Activated CD8-positive, alpha-beta memory T cell treated with anti-CD3 and anti-CD28 coated beads for 4 hours (primary cell): ENCODE data around the gene FRMD8.

Experiments
- DNase-seq, 2 donors: peaks; one replicate each; pipeline ENCODE4 v3.0.0-alpha.2; 2020; ENCODE audit warnings: low read depth in 2 of 2

The FRMD8 gene

DNA sequence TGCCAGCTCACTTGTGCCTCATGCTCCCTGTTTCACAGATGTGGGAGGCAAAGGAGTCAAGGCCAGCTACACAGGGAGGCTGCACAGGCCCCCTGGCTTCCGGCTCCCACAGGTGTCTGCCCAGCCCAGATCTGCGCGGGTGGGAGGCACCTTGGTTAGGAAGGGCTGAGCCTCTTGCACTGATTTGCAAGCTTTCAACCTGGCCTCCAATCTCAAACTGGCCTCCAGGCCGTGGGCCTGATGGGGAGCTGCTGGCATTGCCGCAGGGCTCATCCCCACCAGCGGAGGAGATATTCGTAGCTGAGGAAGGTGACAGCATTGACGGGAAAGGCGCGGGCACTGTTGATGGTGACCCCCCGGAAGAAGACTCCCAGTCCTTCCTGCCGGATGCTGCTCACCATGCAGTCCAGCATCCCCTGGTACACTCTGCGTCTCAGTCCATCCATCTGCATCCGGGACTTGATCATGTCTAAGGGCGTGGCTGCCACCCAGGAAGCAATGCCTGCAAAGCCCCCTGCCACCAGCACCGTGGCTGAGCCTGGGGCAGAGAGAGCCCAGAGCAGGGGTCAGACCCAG, 10.2 kb upstream of the FRMD8 start:
- DNase-seq, result no peak

GRCh38 chr11:65377036-65377435, 9.4 kb upstream of the FRMD8 start:
- no peak for DNase-seq

DNA sequence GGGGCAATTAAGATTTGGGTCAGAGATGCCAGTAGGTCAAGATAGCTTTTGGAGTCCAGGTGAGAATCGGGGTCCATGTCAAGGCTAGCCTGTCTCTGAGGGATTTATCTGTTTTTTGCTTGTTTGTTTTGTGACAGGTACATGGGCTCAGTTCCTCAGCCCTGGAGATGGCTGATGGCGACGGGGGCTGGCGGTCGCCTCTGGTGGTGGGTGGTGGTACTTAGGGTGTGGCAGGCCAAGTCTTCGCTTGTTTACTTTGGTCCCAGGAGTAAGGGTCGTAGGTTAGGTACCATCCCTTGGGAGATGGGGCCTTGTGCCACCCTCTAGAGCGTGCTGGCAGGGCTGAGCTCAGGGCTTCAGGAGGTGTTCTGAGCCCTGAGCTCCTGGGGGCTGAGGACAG, 8.7 kb upstream of the FRMD8 start:
- DNase-seq, result no peak

- no peak for DNase-seq
Observed at GRCh38 chr11:65378208-65378927, 8.1 kb upstream of the FRMD8 start.

GRCh38 chr11:65378928-65379638, 7.4 kb upstream of the FRMD8 start:
- DNase-seq, result no peak

DNA sequence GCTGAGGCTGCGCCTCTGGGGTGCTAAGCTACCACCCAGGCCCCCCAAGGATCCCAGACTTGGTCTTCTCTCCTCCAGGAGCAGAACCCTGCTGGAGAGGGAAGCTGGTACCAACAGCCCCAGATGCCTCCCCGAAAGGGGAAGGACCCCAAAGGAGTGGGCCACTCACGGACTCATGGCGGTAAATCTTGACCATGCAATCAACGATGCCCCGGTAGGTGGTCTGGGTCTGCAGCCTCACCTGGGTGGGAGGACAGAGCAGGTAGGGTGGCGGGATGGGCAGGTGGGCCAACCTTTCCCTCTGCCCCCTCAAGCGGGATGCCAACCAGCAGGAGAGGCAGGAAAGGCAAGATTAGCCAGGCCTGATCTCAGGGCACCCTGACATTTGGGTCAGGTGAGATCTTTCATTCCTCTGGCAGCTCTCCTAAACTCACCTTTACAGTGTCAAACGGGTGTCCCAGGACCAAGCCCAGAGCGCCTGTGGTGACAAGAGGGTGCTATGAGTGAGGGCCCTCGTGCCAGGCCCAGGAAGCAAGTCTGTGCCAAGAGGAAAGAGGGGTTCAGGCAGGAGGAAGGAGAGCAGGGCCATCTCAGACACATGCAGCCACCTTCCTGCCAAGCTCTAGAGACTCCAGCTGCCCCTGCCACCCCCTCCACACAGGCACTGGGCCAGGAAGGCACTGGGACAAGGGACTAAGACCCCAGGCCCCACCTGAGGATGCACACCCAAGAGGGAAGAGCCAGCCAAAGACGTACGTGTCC, 6.6 kb upstream of the FRMD8 start:
- DNase-seq, result no peak

DNA sequence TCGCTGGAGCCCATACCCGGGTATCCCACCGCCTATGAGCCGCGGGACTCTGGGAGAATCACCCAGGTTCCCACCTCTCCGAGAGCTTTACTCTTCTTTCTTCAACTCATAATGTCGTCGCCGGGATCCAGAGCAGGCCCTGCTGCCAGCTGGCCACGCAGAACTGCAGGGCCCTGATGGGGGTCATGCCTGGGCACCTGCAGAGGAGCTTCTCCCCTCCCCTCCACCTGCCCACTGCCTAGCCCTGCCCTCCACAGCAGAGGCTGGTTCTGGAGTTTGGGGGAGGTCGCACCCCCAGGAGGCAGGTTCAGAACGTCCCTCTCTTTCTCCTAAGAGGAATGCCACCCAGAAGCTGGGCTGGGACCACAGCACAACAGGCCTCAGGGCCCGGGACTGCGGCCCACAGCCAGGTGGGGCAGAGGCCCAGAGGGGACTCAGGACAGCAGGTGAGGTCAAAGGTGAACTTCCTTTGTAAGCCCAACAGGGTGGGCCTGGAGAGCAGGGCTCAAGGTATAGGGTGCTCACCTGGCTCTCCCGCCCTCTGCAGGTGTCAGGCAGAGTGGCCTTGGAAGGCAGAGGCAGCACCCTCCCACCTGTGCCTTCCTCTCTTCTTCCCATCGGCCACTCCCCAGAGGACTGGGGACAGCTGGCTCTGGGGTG, 5.8 kb upstream of the FRMD8 start:
- no peak for DNase-seq

- no peak for DNase-seq
Observed at GRCh38 chr11:65381716-65382032, 4.8 kb upstream of the FRMD8 start.

DNA sequence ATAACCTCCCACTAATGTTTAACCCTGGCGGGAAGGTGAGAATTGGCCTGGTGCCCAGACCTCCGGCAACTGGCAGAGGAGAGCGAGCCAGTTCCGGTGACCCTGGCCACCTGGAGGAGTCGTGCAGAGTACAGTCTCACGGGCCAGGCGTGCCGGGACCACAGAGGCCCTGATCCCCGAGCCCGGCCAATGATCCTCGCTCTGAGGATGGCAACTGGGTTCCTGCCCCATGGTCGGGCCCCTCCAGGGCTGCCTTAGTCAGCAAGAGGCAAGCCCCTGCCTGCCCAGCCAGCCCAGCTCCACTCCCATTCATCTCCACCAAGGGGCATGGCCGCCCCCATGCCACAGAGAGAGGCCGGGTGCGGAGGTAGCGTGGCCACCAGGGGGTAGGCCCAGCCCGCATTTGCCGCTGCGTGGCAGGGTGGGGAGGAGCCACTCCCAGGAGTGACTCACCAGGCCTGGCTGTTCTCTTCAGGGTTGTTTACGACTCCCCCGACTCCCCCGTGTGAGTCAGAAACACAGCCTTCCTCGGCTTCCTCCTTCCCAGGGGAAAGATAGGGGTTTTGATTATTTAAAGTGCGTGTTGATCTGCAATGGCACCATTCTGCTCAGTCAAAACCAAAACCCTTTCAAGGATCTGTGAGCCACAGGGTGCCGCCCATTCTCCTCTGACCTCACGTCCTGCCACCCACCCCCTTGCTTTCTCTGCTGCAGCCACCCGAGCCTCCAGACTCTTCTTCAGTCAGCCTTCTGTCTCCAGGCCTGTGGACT, 4.2 kb upstream of the FRMD8 start, which contains the start of gene SLC25A45:
Gene SLC25A45, minus strand, starts transcription at position 614 of the 771 bp plus-strand sequence. CDS start 695 bp downstream, outside the sequence.
- peak; percentile 87 to 89 for DNase-seq

DNA sequence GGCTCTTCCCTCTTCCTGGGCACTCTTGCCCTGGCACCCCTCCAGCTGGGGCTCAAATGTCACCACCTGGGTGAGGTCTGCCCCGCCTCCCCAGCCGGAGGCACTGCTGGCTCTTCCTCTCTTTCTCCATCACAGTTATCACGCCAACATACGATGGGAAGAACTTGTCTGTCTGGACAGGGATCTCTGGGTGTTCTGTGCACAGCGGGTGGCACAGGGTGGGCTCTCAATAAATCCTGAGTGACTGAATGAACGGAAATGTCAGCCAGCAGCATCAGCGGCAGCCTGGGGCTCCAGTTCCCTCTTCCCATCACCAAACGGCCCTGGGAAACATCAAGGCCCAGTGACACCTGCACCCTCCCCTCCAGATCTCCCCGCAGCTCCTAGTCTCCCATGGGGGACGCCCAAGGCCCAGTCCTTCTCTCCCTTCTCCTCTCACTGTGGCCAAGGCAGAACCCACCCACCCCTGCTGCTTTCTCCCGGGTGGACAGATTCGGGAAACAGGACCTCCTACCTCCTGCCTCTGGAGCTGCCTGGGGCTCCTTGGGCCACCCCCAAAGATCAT, 3.6 kb upstream of the FRMD8 start:
- no peak for DNase-seq

DNA sequence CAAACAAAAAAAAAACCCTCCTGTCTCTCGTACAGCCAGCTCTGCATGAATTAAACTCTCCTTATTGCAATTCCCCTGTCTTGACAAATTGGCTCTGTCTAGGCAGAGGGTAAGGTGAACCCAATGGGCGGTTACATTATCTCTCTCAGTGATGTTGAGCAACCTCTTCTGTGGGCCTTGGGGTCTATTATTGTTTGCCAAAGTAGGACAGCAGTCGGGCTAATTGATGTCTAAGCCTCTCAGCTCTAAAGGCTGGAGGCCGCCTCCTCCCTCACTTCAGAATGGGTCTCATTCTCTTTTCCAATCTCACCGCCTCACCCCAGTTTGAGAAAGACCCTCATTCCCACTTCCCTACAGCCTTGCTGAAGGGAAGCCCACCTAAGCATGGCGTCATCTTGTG, 2.7 kb upstream of the FRMD8 start:
- no peak for DNase-seq

DNA sequence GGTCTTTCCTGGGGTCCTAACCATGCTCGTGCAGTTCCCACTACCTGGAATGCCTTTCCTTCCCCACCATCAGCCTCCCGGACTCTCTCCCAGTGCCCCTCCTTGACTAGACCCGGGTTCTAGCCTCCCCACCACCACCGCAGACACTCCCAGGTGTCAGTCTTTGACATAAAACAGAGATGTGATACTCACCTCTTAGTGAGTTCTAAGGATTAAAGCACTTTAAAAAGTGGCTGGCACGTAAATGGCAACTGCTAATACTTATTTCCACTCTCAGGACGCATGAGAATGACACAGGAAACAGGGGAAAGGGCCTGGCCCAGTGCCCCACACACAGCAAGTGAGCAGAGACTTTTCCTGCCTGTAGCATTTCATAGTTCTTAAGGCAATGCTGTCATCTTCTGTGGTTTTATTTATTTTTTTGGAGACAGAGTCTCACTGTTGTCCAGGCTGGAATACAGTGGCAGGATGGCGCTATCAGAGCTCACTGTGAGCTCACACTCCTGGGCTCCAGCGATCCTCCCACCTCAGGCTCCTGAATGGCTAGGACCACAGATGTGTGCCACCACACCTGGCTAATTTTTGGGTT, 2.0 kb upstream of the FRMD8 start:
- DNase-seq, result no peak

DNA sequence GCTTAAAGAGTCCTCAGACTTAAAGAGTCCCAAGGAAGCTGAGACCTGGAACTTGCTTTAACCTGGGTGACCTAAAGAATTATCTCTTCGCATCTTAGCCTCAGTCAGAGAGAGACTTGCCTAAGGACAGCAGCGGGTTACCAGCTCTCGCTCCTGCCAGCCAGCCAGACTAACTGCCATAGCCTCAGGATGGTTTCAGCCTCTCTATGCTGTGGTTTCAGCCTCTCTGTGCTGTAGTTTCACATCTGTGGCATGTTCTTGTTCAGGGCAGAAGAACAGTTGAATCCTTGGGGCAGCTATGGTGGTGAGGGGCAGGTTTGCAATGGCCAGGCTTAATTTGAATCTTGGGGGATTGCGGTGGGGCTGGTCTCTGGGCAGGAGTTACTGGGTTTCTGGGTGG, 2.3 kb downstream of the FRMD8 start:
- DNase-seq, result no peak

DNA sequence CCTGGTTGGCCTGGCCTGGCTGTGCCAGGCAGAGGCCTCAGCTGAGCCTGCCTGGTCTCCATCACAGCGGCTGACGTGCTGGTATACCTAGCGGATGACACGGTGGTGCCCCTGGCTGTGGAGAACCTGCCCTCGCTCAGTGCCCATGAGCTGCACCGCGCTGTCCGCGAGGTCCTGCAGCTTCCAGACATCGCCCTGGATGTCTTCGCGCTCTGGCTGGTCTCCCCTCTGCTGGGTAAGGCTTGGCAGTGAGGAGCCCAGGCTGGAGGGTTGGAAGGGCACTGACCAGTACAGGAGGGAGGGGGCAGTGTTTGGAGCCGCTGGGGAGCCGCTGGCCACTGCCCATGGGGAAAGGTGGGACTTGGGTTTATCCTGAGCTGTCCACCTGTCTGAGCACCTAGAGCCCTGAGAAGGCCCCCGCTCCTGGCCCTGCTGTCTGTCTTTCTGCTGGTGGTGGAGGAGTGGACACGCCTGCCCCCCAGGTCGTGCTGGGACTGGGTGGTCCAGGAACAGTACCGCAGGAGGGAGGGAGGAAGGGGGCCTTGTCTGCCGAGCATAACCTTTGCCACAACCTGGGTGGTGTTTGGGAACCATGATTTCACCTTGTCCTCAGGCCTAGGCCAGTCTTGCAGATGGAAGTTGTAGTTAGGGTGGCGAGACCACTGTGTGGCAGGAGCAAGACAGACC, 3.0 kb downstream of the FRMD8 start:
- no peak for DNase-seq

GRCh38 chr11:65390099-65390941, 3.9 kb downstream of the FRMD8 start:
- no peak for DNase-seq

GRCh38 chr11:65390996-65391395, 4.6 kb downstream of the FRMD8 start:
- no peak for DNase-seq

DNA sequence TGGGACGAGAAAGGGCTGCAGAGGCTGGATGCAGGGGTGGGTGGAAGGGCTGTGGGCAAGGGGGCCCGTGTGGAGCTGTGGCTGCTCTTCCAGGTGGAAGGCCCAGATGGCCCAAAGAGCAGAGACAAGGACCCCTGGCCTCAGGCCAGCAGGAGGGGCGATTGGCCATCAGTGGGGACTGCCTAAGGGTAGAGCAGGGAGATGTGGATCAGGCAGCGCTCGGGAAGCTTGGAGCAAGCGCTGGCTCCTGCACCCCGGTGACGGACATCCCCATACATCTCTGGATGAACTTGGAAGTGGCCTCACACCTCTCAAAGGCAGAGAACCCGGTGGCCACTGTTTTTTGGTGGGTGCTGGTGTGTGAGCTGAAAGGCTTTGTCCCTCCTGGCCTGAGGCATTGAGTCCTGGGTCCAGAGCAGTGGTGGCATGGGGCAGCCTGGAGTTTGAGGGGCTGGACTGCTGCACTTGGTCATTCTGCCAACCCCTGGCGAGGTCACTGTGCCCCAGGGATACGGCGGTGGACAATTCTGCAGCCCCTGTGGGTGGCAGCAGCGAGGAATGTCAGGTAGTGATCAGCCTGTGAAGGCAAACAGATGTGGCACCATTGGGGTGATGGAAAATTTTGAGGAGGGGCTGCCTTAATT, 5.9 kb downstream of the FRMD8 start:
- no peak for DNase-seq

GRCh38 chr11:65392899-65393298, 6.5 kb downstream of the FRMD8 start:
- no peak for DNase-seq
